Ecto neural progenitor cell (in vitro differentiated cells): ENCODE data around the gene PTPRK.

ENCODE experiments used
- DNase-seq: peaks from one replicate; pipeline ENCODE4 v3.0.0-alpha.2; 2018; ENCODE audit warnings: low spot score

The PTPRK gene

GRCh38 chr6:128388380-128388779 lies 132.0 kb downstream of the PTPRK start:
- no peak for DNase-seq

GRCh38 chr6:128380891-128381290 lies 139.5 kb downstream of the PTPRK start:
- no peak for DNase-seq

GRCh38 chr6:128379577-128379976 lies 140.8 kb downstream of the PTPRK start:
- DNase-seq: no peak

GRCh38 chr6:128376952-128377503 lies 143.4 kb downstream of the PTPRK start:
- no peak for DNase-seq

- no peak for DNase-seq
Measured at GRCh38 chr6:128371136-128371535, 149.3 kb downstream of the PTPRK start.

GRCh38 chr6:128370072-128370471 lies 150.3 kb downstream of the PTPRK start:
- no peak for DNase-seq

- no peak for DNase-seq
Measured at GRCh38 chr6:128368213-128368944, 152.0 kb downstream of the PTPRK start.

- no peak for DNase-seq
Measured at GRCh38 chr6:128367437-128367836, 153.0 kb downstream of the PTPRK start.

- no peak for DNase-seq
Measured at GRCh38 chr6:128365520-128366160, 154.8 kb downstream of the PTPRK start.

- DNase-seq: no peak
Measured at GRCh38 chr6:128364766-128365519, 155.5 kb downstream of the PTPRK start.

- DNase-seq: no peak
Measured at GRCh38 chr6:128363020-128363813, 157.2 kb downstream of the PTPRK start.

- no peak for DNase-seq
Measured at GRCh38 chr6:128361378-128361777, 159.0 kb downstream of the PTPRK start.

- DNase-seq: no peak
Measured at GRCh38 chr6:128358244-128358776, 162.1 kb downstream of the PTPRK start.

- no peak for DNase-seq
Measured at GRCh38 chr6:128357392-128358130, 162.8 kb downstream of the PTPRK start.

GRCh38 chr6:128352366-128352765 lies 168.0 kb downstream of the PTPRK start:
- DNase-seq: no peak

GRCh38 chr6:128351255-128351514 lies 169.2 kb downstream of the PTPRK start:
- DNase-seq: no peak

GRCh38 chr6:128350416-128351254 lies 169.8 kb downstream of the PTPRK start:
- no peak for DNase-seq

- no peak for DNase-seq
Measured at GRCh38 chr6:128347123-128347522, 173.3 kb downstream of the PTPRK start.

- no peak for DNase-seq
Measured at GRCh38 chr6:128346569-128346968, 173.8 kb downstream of the PTPRK start.

- no peak for DNase-seq
Measured at GRCh38 chr6:128345278-128345677, 175.1 kb downstream of the PTPRK start.
